ENCODE measurements around the gene RAB3C.

Gene RAB3C

GRCh38 chr5:58736214-58736613 lies 153.3 kb downstream of the RAB3C start:
- Histone ChIP-seq H3F3A (ENCODE audit: low read depth) (no peaks in the 10 kb centered on the region), H4K20me1 (ENCODE audit: insufficient read depth, low read length, poor library complexity, severe bottlenecking) (no peaks in the 10 kb centered on the region), H3K9ac (ENCODE audit: low read depth, low read length, poor library complexity, severe bottlenecking) (no peak overlapping the region), H3K4me3 (ENCODE audit: low read length, poor library complexity, severe bottlenecking) (no peak overlapping the region), H3K4me2 (ENCODE audit: low read depth, low read length, poor library complexity, severe bottlenecking) (no peak overlapping the region), H3K9me2 (replicated peaks; ENCODE audit: low read depth, low read length) (no peaks in the 10 kb centered on the region), H3K79me2 (ENCODE audit: insufficient read depth, low read length) (no peaks in the 10 kb centered on the region), H2AFZ (ENCODE audit: low read length) (no peak overlapping the region), H3K9me3 (ENCODE audit: insufficient read depth, low read depth, low read length) (no peaks in the 10 kb centered on the region), H3K4me1 (ENCODE audit: insufficient read depth, low read length, poor library complexity, severe bottlenecking) (no peaks in the 10 kb centered on the region), H3K36me3 (ENCODE audit: insufficient read depth, low read length) (no peaks in the 10 kb centered on the region), H3K27me3 (ENCODE audit: insufficient read depth, low read length, poor library complexity, severe bottlenecking) (no peaks in the 10 kb centered on the region)
- no peak for TF ChIP-seq EZH2phosphoT487 (IDR thresholded peaks at IDR 0.05; ENCODE audit: borderline replicate concordance)
- no peak for TF ChIP-seq CTCF (conservative IDR thresholded peaks at IDR 0.05; ENCODE audit: low read length)

- H3K9me2 ChIP-seq (replicated peaks; ENCODE audit: low read depth, low read length), result no peaks in the 10 kb centered on the region
- H3K4me3 ChIP-seq (ENCODE audit: low read length, poor library complexity, severe bottlenecking), result no peak overlapping the region
- no peak overlapping the region for H3K4me2 ChIP-seq (ENCODE audit: low read depth, low read length, poor library complexity, severe bottlenecking)
- H3K4me1 ChIP-seq (ENCODE audit: insufficient read depth, low read length, poor library complexity, severe bottlenecking), result no peaks in the 10 kb centered on the region
- no peak overlapping the region for H2AFZ ChIP-seq (ENCODE audit: low read length)
- no peaks in the 10 kb centered on the region for H3K79me2 ChIP-seq (ENCODE audit: insufficient read depth, low read length)
- no peaks in the 10 kb centered on the region for H3K27me3 ChIP-seq (ENCODE audit: insufficient read depth, low read length, poor library complexity, severe bottlenecking)
- no peaks in the 10 kb centered on the region for H3F3A ChIP-seq (ENCODE audit: low read depth)
- H3K36me3 ChIP-seq (ENCODE audit: insufficient read depth, low read length), result no peaks in the 10 kb centered on the region
- no peaks in the 10 kb centered on the region for H3K9me3 ChIP-seq (ENCODE audit: insufficient read depth, low read depth, low read length)
- no peaks in the 10 kb centered on the region for H4K20me1 ChIP-seq (ENCODE audit: insufficient read depth, low read length, poor library complexity, severe bottlenecking)
- H3K9ac ChIP-seq (ENCODE audit: low read depth, low read length, poor library complexity, severe bottlenecking), result no peak overlapping the region
- TF ChIP-seq CTCF (conservative IDR thresholded peaks at IDR 0.05; ENCODE audit: low read length) (no peak), EZH2phosphoT487 (IDR thresholded peaks at IDR 0.05; ENCODE audit: borderline replicate concordance) (no peak)
Measured at GRCh38 chr5:58737671-58738070, 154.8 kb downstream of the RAB3C start.

GRCh38 chr5:58738336-58738735 lies 155.5 kb downstream of the RAB3C start:
- Histone ChIP-seq H3K27me3 (ENCODE audit: insufficient read depth, low read length, poor library complexity, severe bottlenecking) (no peaks in the 10 kb centered on the region), H3K36me3 (ENCODE audit: insufficient read depth, low read length) (no peaks in the 10 kb centered on the region), H3K4me3 (ENCODE audit: low read length, poor library complexity, severe bottlenecking) (no peak overlapping the region), H3K4me2 (ENCODE audit: low read depth, low read length, poor library complexity, severe bottlenecking) (no peak overlapping the region), H4K20me1 (ENCODE audit: insufficient read depth, low read length, poor library complexity, severe bottlenecking) (no peaks in the 10 kb centered on the region), H3K79me2 (ENCODE audit: insufficient read depth, low read length) (no peaks in the 10 kb centered on the region), H3K9ac (ENCODE audit: low read depth, low read length, poor library complexity, severe bottlenecking) (no peak overlapping the region), H3K9me3 (ENCODE audit: insufficient read depth, low read depth, low read length) (no peaks in the 10 kb centered on the region), H3K9me2 (replicated peaks; ENCODE audit: low read depth, low read length) (no peaks in the 10 kb centered on the region), H2AFZ (ENCODE audit: low read length) (no peak overlapping the region), H3F3A (ENCODE audit: low read depth) (no peaks in the 10 kb centered on the region), H3K4me1 (ENCODE audit: insufficient read depth, low read length, poor library complexity, severe bottlenecking) (no peaks in the 10 kb centered on the region)
- TF ChIP-seq CTCF (conservative IDR thresholded peaks at IDR 0.05; ENCODE audit: low read length) (no peak), EZH2phosphoT487 (IDR thresholded peaks at IDR 0.05; ENCODE audit: borderline replicate concordance) (no peak)
